Retina (tissue), 1 donor: Measurements from ENCODE around the gene KANK4.

Experiments
- DNase-seq: peaks from one replicate; pipeline ENCODE4 v3.0.0-alpha.2; 2016

KANK4 gene

DNA sequence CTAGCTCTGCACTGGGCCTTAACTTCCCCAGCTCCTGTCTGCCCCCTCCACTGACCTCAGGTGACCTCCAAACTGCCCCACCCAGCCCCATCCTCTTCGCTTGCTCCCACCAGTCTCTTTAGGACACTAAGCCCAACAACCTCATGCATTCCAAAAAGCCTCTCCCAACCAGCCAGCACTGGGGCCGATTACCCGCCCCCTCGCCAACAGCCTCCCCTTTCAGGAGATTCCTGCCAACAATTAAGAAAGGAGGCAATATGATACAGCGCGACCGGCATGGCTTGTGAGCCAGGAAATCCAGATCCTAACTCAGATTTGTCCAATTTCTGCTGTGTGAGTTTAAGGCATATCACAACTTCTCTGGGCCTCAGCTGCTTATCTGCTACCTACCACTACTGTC is 14.7 kb downstream of the KANK4 start:
- no peak for DNase-seq

DNA sequence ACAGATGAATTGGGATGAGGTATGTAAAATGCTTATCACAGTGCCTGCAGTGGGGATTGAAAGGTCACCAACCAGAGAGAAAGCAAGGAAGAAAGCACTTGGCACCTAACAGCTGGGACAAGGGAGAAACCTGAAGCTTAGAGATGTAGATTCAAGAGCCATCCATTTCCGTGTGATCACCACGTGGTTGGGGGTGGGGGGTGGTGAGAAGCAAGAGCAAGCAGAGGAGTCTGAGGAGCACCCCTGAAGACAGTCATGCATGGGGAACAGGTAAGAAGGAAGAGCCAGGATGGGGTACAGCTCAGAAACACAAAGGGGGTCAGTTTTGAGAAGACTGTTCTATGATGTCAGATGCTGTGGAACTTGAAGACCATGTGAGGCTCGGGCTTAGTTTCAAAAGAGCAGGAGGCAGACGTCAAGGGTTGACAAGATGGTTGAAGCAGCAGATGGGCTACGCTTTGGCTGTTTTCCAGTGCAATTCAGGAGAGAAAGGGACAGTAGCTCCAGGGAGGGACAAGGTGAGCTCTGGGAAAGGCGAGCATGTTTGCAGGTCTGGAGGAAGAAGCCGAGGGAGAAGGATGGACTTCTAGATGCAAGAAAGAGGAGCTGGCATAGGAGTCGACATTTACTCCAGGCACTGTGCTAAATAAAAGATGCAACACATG is 17.4 kb downstream of the KANK4 start:
- no peak for DNase-seq

- DNase-seq = no peak
Measured at GRCh38 chr1:62299426-62300200, 19.6 kb downstream of the KANK4 start.

- DNase-seq = no peak
Measured at GRCh38 chr1:62295921-62296491, 23.2 kb downstream of the KANK4 start.

- DNase-seq = no peak
Measured at GRCh38 chr1:62294261-62294660, 25.0 kb downstream of the KANK4 start.

GRCh38 chr1:62288662-62289061 is 30.6 kb downstream of the KANK4 start:
- no peak for DNase-seq

DNA sequence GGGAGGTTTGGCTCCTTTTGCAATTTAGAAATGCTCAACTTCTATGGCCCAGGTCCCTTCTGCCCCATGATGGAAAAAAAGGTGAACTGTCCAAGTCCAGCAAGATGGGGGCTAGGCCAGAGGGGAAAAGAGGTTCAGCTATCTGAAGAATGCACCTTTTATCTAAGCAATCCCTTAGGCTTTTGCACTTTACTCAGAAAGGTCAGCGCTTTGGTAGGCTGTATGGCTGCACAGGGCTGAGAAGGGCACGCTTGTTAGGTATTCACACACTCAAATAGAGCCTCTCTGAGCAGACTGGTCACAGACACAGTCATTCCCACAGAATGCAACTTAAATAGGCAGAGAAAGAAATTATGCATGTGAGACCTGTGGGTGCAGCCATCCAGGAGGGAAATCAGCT is 31.0 kb downstream of the KANK4 start:
- no peak for DNase-seq

- peak; percentile 82 for DNase-seq
Measured at GRCh38 chr1:62286786-62287224, 32.4 kb downstream of the KANK4 start.

DNA sequence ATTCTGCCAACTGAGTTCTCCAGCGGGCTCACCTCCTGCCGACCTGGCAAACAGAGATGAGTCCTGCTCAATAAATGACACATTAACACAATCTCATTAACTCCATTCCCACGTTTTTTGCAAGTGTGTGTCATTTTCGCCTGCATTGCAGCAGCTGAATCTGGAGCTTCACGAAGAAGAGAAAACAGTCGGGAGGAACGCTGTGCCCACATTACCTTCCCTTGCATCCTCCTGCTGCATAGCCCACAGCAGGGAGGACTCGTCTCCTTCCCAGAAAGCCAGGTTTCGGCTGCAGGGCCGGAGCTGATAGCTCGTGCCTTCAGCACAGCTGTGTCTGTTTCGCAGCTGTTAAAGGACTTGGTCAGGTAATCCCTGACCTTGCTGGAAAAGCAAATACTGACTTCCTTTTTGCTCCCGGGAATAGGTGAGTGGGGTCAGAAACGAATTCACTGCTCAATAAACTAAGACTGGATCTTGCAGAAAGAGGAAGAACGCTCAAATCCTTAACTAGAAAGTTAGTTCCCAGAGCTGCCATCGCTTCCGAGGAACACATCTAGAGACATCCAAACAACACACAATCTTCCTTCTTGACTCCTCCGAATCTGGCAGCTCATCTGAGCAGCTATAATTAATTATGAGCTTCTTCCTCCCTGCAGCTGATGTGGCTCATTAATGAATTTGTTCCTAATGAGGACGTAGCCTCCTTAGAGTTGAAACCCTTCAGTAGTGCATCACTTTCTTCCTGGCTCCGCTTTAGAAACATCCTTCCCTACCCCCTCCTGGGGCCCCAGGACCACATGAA is 33.0 kb downstream of the KANK4 start:
- DNase-seq = peak; percentile 79

GRCh38 chr1:62285440-62285839 is 33.8 kb downstream of the KANK4 start:
- no peak for DNase-seq

- DNase-seq = no peak
Measured at GRCh38 chr1:62283986-62284385, 35.2 kb downstream of the KANK4 start.

GRCh38 chr1:62282909-62283755 is 36.1 kb downstream of the KANK4 start:
- no peak for DNase-seq

GRCh38 chr1:62281922-62282555 is 37.2 kb downstream of the KANK4 start:
- DNase-seq = no peak

DNA sequence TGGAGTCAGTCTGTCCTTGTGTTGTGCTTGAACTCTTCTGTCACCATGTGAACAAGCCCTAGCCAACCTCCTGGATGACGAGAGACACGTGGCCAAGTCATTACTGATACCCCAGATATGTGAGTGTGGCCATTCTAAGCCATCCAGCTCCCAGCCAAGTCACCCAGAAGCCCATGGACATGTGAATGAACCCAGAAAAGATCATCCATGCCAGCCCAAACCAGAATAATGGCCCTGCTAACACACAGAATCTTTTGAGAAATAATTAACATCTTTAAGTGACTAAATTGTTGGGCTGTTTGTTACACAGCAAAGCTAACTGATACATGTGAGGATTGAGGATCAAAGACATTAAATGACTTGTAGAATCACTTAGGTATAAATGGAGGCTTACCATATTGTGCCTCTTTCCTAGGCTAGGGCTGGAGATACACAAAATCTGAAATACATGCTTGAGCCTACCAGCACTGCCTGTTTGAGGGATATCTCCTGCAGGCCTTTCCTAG is 38.2 kb downstream of the KANK4 start:
- no peak for DNase-seq

GRCh38 chr1:62280150-62280549 is 39.1 kb downstream of the KANK4 start:
- no peak for DNase-seq

- no peak for DNase-seq
Measured at GRCh38 chr1:62276791-62277190, 42.4 kb downstream of the KANK4 start.

GRCh38 chr1:62274496-62275485 is 44.4 kb downstream of the KANK4 start:
- DNase-seq = no peak

GRCh38 chr1:62273953-62274352 is 45.3 kb downstream of the KANK4 start:
- DNase-seq = no peak

DNA sequence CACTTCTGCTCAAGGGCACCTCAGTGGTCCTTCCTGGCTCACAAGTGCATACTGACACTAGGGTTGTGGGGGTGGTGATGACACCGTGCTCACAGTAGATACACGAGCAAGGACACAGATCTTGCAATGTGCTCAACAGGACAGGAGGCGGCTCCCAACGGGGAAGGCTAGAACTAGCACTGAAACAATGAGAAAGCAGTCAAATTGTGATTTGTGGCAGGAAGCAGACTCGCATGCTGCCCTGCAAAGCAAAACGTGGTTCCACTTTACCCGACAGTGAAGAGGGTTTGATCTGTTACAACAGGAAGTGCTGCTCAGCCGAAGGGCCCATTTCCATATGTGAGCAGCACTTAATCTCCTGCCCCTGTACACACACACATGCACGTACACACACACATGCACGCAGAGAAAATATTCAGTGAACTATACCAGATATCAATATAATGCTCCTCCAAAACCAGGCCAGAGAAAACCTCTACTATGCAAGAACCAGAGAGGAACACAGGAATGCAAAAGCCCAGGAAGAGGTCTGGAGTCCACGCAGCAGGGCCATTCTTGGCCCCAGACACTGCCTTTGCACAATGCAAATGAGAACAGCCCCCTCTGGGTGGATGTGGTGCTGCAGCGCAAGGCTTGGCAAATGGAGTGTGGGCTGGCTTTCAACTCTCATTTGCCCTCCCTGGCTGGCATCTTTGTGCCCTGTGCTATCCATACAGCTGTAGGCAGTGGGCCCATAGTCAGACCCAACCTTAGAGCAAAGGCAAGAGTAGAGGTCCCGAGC is 47.1 kb downstream of the KANK4 start:
- DNase-seq = no peak
